PC-9 (cell line): Measurements from ENCODE around the gene TEX48.

Source experiments
- CTCF ChIP-seq: fragments of 200-600 bp; sonication (generic); conservative IDR thresholded peaks from 2 replicates; pipeline ENCODE4 v1.6.1; 2017; ENCODE audit warnings: mixed run types, antibody characterized with exemption, mild to moderate bottlenecking, moderate library complexity
- EZH2 ChIP-seq: fragments of 200-600 bp; sonication (generic); IDR thresholded peaks from 2 replicates; pipeline ENCODE4 v1.8.0; 2017; ENCODE audit warnings: antibody characterized with exemption, low read depth

- TF ChIP-seq CTCF: no peak
- no peak for TF ChIP-seq EZH2
These were observed 49.7 kb upstream of the TEX48 start for GRCh38 chr9:114731701-114732100.
